GOT3 (cell line): ENCODE results near the gene KIF6.

Experiments used
- DNase-seq: peaks from one replicate; lab custom pipeline; 2025; ENCODE audit warnings: mixed read lengths; lab: John Stamatoyannopoulos, UW

KIF6 gene

GRCh38 chr6:39664173-39664572 is 61.0 kb downstream of the KIF6 start:
- no peak for DNase-seq

GRCh38 chr6:39657355-39658135 is 67.7 kb downstream of the KIF6 start:
- no peak for DNase-seq

- DNase-seq: no peak
These were observed 71.1 kb downstream of the KIF6 start for GRCh38 chr6:39654121-39654520.

- no peak for DNase-seq
These were observed 71.6 kb downstream of the KIF6 start for GRCh38 chr6:39653612-39654011.

- no peak for DNase-seq
These were observed 75.2 kb downstream of the KIF6 start for GRCh38 chr6:39649996-39650395.

- DNase-seq: no peak
These were observed 78.3 kb downstream of the KIF6 start for GRCh38 chr6:39646751-39647420.

- DNase-seq: no peak
These were observed 82.9 kb downstream of the KIF6 start for GRCh38 chr6:39642270-39642669.

- no peak for DNase-seq
These were observed 86.9 kb downstream of the KIF6 start for GRCh38 chr6:39638126-39638822.

GRCh38 chr6:39634646-39635341 is 90.4 kb downstream of the KIF6 start:
- no peak for DNase-seq

- no peak for DNase-seq
These were observed 100.0 kb downstream of the KIF6 start for GRCh38 chr6:39625209-39625608.

- DNase-seq: no peak
These were observed 101.5 kb downstream of the KIF6 start for GRCh38 chr6:39623750-39624149.

GRCh38 chr6:39617520-39617919 is 107.7 kb downstream of the KIF6 start:
- no peak for DNase-seq

GRCh38 chr6:39617026-39617425 is 108.2 kb downstream of the KIF6 start:
- DNase-seq: no peak

GRCh38 chr6:39615622-39616021 is 109.6 kb downstream of the KIF6 start:
- no peak for DNase-seq

GRCh38 chr6:39614393-39614950 is 110.7 kb downstream of the KIF6 start:
- no peak for DNase-seq

GRCh38 chr6:39610221-39610620 is 115.0 kb downstream of the KIF6 start:
- DNase-seq: no peak

GRCh38 chr6:39608652-39609345 is 116.4 kb downstream of the KIF6 start:
- DNase-seq: no peak

GRCh38 chr6:39602601-39603519 is 122.3 kb downstream of the KIF6 start:
- no peak for DNase-seq

GRCh38 chr6:39599973-39600372 is 125.2 kb downstream of the KIF6 start:
- DNase-seq: no peak

GRCh38 chr6:39599341-39599740 is 125.9 kb downstream of the KIF6 start:
- DNase-seq: no peak
